Measurements from ENCODE around the gene MT1A.

GRCh38 chr16:56640076-56640475, 1.6 kb downstream of the MT1A start:
- TF ChIP-seq, protein P1, sequence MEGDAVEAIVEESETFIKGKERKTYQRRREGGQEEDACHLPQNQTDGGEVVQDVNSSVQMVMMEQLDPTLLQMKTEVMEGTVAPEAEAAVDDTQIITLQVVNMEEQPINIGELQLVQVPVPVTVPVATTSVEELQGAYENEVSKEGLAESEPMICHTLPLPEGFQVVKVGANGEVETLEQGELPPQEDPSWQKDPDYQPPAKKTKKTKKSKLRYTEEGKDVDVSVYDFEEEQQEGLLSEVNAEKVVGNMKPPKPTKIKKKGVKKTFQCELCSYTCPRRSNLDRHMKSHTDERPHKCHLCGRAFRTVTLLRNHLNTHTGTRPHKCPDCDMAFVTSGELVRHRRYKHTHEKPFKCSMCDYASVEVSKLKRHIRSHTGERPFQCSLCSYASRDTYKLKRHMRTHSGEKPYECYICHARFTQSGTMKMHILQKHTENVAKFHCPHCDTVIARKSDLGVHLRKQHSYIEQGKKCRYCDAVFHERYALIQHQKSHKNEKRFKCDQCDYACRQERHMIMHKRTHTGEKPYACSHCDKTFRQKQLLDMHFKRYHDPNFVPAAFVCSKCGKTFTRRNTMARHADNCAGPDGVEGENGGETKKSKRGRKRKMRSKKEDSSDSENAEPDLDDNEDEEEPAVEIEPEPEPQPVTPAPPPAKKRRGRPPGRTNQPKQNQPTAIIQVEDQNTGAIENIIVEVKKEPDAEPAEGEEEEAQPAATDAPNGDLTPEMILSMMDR (IDR thresholded peaks at IDR 0.05), result no peak
- TF ChIP-seq POLR2A (IDR thresholded peaks at IDR 0.05), result no peak
